NCI-H526 treated with DMSO at 0.1 percent for 48 hours (cell line): ENCODE data around the gene BACH2.
"Not testable (repeated sequence)": the region's sequence is repeated elsewhere in the genome, so short reads cannot be mapped to it uniquely, and the experiment has no call there.

Experiments
- DNase-seq: peaks from one replicate; lab custom pipeline; 2025; lab: John Stamatoyannopoulos, UW

The BACH2 gene

DNA sequence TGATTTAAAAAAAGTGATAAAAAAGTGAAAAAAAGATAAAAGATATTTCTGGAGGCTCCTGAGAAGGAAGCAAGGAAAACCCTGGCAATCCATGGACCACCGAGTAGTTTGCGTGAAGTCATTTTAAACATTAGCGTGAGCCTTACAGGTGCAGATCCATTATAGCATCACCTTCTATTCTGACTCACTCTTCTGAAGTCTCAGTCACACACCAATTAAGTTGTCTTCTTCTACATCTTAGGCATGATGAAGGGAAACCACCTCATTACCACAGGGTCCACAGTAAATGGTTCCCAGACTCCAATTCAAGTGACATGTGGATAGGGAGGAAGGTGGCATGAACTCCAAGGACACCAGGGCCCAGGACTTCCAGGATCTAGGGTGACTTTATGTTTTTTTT is 303.2 kb downstream of the BACH2 start:
- no peak for DNase-seq

DNA sequence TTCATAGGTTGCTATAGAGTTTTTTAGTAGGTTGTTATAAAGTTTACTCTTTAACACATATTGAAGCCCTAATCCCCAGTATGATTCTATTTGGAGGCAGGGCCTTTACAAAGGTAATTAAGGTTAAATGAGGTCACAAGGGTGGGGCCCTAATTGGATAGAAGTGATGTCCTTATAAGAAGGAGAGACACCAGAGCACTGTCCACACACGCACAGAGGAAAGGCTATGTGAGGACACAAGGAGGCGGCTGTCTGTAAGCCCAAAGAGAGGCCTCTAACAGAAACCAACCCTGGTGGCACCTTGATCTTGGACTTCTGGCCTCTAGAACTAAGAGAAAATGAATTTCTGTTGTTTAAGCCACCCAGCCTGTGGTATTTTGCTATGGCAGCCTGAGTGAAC is 303.8 kb downstream of the BACH2 start:
- DNase-seq: no peak

- DNase-seq: no peak
Observed at GRCh38 chr6:89989742-89990141, 306.9 kb downstream of the BACH2 start.

GRCh38 chr6:89987830-89988229 is 308.8 kb downstream of the BACH2 start:
- DNase-seq: no peak

- no peak for DNase-seq
Observed at GRCh38 chr6:89987140-89987539, 309.5 kb downstream of the BACH2 start.

DNA sequence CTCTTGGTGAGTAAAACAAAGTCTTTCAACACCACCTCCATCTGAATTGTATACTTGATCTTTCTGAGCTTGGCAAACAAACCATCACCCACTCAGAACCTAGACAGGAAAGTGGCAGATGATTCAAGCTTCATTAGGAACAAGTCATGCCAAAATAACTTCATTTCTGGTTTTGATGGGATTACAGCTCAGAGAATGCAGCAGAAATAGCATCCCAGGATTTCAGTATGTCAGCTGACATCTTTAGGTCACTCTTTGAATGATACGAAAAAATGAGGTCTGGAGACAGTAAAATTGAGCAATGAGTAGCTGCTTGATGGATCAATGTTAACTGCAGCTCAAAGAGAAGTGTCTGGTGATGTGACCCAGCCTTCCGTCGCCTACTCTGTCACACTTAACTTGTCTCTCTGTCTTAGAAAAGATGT is 310.0 kb downstream of the BACH2 start:
- no peak for DNase-seq

GRCh38 chr6:89985751-89986493 is 310.7 kb downstream of the BACH2 start:
- DNase-seq: no peak

- no peak for DNase-seq
Observed at GRCh38 chr6:89984926-89985750, 311.5 kb downstream of the BACH2 start.

- no peak for DNase-seq
Observed at GRCh38 chr6:89980353-89980752, 316.3 kb downstream of the BACH2 start.

DNA sequence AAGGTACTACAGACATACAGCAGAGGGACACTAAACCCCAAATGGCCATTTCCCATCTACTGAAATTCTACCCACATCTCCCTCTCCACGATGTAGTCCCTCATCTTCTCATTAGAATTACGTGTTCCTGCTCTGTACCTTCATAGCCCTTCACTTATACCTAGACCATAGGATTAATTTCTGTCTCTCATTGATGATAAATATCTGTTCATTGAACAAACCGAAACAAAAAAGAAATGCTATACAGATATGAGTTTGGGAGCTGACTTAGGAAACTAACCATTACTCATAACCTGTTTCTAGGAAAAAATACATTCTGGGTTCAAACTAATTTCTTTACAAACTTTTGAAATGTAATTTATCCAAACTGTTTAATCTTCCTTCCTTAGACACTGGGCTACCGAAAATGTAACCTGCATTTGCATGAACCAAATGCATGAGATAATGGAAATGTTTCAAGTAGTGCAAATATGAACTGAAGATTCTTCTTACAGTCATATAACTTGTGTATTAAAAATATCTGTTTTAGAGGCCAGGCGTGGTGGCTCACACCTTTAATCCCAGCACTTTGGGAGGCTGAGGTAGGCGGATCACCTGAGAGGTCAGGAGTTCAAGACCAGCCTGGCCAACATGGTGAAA is 317.0 kb downstream of the BACH2 start:
- no peak for DNase-seq

DNA sequence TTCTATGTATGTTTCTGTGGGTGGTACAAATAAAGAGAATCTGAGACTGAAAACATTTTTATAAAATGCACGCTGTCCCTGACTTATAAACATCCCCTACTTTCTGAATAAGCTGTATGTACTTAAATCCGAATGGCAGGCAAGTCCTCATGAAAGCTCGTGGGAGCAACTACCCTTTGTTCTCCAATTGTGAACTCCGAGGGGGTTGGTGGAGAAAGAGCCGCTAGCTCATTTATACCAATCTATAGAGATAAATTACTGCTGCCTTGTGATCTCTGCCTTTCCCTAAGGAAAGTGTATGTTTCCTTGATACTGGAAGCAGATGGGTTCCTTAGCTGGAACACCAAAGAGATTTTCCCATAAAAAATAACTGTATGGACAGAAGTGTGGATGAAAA is 317.9 kb downstream of the BACH2 start:
- no peak for DNase-seq

DNA sequence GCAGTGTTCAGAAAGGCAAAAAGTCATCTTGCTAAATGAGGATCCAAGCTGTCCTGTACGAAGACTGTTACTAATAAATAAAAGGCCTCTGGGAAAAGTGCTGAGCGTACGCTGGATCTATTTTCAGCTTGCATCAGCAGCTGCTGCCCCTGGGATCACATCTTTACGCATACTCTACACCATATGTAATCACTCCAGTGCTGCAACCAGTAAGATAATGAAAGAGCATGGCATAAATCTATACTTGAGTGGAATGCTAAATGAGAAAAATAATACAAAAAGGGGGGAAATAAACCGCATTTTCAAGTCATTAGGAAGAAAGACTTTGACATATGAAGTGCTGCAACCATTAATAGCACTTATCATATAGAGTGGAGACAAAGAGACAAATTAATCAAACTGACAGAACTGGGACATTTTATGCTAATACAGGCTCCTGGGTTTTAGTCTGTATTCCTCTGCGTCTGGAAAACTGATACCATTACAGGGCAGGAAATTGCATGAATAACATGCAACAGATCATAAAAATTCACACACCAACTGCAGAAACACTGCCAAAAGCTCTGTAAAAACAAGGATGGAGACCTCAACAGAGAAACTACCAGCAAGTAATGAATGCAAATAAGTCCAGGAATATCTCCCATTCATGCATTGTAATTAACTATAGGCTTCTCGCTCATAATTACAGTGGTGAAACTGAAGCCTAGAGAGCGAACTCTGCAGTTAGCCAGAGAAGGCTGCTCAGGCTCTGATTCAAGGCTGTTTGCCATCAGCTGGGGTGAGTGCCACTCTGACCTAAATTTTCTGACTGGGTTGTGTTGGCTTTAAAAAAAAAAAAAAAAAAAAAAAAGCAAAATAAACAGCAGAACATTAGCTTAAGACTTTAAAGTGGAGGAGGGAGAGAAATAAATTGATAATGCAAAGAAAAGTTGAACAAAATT is 318.6 kb downstream of the BACH2 start:
- DNase-seq: peak; percentile 86

DNA sequence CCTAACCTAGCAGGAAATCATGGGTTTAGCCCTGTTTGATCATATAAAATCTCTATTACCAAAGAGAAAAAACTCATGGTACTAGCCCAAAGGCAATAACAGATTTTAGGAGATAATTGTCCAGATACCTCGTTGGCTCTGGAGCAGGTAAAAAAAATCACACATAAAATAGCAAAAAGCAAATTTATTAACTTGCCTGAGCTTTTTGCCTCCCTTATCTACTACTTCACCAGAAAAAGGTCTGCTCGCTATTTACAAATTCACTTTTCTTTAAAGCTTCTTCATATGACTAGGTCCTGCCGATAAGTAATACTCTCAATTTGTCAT is 320.0 kb downstream of the BACH2 start:
- DNase-seq: no peak

- DNase-seq: no peak
Observed at GRCh38 chr6:89975991-89976693, 320.5 kb downstream of the BACH2 start.

DNA sequence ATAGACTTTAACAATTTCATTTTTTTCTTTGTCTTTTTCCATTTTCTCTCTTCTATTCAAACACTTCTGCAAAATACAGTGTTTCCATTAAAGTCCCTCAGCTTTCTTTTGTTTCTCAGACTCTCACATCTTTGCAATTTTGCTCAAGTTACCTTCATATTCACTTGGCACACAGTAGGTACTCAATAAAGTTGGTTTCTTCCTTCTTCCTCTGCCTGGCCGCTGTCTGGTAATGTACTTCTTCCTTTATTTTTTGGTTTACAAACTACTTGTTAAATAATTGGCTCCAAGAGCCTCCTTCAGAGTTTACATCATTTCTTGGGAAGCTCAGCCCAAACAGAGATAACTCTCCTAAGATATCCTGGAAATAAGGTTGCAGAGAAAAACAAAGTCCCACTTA is 321.3 kb downstream of the BACH2 start:
- no peak for DNase-seq

- DNase-seq: no peak
Observed at GRCh38 chr6:89974834-89975233, 321.8 kb downstream of the BACH2 start.

DNA sequence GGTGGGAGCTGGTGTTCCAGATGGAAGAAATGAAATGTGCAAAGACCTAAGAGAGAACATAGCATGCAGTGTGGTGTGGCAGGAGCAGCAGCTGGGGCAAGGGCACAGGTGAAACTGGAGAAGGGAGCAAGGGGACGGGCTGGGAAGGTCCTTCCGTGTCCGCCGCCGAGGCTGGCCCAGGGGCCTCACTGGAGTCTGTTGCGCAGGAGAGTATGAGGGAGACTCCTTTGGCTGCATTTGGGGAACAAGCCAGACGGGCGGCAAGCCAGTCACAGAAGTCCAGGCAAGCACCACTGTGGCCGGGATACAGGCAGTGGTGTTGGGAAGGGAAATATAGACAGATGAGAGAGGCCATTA is 324.6 kb downstream of the BACH2 start:
- no peak for DNase-seq

DNA sequence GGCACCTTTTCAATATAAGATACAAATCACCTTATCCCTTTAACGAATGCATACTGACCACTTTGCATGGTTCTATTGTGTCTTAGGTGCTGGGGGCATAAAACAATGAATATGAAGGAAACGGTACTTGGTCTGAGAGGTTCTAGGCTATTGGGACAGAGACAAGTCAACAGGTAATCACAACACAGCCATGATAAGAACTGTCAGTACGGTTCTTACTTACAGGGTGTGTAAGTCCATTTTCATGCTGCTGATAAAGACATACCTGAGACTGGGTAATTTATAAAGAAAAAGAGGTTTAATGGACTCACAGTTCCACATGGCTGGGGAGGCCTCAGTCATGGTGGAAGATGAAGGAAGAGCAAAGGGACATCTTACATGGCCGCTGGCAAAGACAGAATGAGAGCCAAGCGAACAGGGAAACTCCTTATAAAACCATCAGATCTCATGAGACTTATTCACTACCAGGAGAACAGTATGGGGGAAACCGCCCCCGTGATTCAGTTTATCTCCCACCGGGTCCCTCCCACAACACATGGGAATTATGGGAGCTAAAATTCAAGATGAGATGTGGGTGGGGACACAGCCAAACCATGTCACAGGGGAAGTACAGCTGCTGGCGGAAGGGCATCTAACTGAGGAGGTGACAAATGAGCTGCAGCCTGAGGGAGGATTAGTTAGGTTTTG is 325.2 kb downstream of the BACH2 start:
- not testable (repeated sequence) for DNase-seq

DNA sequence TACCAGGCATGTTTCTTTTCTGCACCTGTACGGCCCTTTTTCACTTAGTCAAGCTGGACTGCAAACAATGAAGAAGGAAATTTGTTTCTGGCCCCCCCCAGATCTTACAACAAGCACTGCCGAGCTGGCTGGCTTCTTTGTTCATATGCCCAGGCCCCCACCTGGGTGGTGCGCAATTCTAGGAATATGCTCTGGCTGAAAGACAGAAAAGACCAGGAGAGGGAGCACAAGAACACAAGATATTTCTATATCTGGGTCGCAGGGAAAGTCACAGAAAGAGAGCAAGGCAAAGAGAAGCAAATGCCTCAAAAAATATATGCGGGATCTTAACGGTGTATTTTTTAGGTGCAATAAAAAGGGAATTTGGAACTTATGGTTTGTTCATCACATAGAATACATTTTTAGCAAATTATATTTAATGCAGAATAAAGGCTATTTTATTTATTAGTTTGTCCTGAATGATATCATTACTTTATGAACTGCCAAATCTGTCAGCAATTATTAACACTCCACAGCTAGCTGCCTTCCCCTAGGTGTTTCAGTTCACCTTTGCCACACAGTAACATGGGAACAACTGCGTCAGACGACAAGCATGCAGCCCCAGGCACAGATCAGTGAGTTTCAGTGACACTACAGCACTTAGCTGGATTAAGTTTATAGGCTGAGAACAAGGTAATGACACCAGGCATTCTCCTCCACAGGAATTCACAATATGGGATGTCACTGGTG is 325.9 kb downstream of the BACH2 start:
- DNase-seq: peak; percentile 46

DNA sequence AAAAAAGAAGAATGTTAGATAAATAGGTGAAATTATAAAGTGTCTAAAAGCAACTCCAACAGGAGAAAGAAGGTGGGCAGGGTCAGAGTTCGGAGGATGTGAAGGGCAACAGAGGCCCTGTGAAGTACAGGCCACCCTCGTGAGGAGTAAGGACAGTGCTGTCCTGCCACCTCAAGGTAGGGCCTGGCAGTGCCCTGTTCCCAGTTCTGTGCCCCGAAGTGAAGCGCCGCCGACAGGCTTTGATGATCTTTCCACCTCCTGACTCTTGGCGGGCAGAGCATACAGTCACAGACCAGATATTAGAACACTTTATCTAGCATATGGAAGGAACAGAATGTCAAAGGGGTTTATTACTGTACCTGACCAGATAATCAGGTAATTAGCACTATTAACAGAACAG is 326.6 kb downstream of the BACH2 start:
- DNase-seq: no peak
